GM12872 (cell line): ENCODE data around the gene SH2D4B.

Source experiments
- CTCF ChIP-seq: IDR thresholded peaks from 3 replicates; pipeline ENCODE4 v1.5.1; 2011; ENCODE audit warnings: low read depth, mild to moderate bottlenecking, low read length, moderate library complexity; ENCODE audit not compliant: insufficient read depth

SH2D4B gene

GRCh38 chr10:80609331-80609730, 71.6 kb downstream of the SH2D4B start:
- TF ChIP-seq CTCF, result no peak

GRCh38 chr10:80611481-80612185, 73.9 kb downstream of the SH2D4B start:
- no peak for TF ChIP-seq CTCF

DNA sequence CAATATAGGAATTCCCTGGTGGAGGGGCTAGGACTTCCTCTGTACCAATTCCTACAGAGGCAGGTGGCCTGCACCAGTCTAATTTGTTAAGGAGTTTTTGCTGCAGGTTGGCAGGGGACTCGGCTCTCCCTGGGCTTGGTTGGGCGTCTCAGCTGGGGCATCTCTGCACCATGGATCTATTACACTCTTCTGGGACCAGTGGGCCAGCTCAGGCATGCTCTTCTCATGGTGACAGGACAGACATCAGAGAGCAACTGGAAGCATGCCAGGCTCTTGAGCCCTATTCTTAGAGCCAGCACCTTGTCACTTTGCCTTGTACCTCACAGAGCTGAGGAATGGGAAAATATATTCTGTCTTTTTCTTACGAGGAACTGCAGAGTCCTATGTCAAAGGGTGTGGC, 74.6 kb downstream of the SH2D4B start:
- no peak for TF ChIP-seq CTCF

DNA sequence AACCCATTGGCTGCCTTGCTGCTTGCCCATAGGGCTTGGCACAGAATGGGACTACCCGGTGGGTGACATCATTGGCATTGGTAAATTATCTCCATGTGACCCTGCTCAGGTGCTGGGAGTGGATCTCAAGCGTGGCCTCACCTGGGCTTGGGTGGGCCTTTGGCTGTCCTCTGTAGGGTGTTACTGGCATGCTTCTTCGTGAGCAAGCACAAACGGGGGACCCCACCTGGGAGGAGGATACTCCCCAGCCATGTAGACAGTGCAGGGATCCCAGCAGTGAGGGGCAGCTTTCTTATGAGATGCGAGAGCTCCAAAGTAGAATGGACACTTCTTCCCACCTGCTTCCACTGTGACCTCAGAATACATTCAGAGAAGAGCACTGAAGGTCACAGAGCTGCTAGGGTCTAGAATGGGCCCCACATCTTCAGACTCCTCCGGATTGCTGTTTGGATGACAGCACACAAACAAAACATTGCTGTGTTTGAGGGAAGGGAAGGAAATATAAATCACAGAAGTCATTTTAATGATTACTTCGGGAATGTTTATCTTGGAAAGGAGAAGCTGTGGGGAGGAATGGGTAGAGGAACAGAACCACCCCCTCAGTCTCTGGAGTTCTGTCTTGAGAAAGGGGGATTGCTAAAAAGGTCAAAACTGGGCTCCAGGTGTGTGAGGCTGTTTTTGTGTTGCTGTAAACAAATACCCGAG, 75.9 kb downstream of the SH2D4B start:
- TF ChIP-seq CTCF, result no peak

DNA sequence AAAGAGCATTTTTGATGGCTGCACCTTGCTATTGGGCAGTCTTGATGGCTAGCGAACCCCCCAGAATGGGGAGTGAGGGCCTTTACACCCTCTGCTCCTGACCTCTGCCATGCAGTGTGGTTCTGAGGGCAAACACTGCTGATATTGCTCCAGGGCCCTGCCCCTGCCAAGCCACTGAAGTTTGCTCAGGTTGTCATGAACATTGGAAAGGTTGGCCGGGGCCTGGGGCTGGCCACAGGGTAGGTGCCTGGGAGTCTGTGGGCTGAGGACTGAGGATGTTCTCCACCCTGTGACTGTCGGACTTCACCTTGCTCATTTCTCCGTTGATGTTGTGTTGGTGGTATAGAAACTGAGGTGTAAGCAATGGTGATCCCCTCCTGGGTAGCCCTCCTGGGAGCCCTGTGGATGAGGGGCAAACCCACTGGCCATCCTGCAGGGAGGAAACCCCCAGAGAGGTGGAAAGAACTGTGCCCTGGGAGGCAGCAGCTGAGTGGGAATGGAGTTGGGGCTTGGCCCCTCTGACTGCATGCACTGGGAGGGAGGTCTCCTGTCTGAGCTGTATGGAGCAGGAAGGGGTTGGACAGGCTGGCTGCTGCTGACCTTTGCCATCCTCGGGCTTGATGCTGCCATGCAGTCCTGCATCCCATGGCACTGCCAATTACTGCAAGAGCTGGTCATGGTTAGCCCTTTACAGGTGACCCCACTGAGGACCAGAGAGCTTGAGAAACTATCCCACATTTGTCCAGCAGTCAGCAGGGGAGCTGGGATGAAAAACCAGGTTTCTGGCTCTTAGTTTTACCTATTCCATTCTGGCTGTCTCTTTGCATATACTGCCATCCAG, 77.1 kb downstream of the SH2D4B start:
- TF ChIP-seq CTCF, result no peak

- TF ChIP-seq CTCF, result no peak
These were observed 80.1 kb downstream of the SH2D4B start for GRCh38 chr10:80617807-80618206.

GRCh38 chr10:80619036-80619435, 81.3 kb downstream of the SH2D4B start:
- no peak for TF ChIP-seq CTCF
